ENCODE results near the gene C1orf216.
"Not testable (repeated sequence)": the region's sequence is repeated elsewhere in the genome, so short reads cannot be mapped to it uniquely, and the experiment has no call there.

Gene C1orf216, protein sequence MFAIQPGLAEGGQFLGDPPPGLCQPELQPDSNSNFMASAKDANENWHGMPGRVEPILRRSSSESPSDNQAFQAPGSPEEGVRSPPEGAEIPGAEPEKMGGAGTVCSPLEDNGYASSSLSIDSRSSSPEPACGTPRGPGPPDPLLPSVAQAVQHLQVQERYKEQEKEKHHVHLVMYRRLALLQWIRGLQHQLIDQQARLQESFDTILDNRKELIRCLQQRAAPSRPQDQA

GRCh38 chr1:35718492-35719336 lies at the start of gene C1orf216:
Gene C1orf216, minus strand, starts transcription at chr1:35718884. Its CDS starts 2,563 bp downstream, at chr1:35716321.
- peak; percentile 89 for DNase-seq

GRCh38 chr1:35764283-35764682 lies 45.6 kb upstream of the C1orf216 start:
- DNase-seq, result no peak

DNA sequence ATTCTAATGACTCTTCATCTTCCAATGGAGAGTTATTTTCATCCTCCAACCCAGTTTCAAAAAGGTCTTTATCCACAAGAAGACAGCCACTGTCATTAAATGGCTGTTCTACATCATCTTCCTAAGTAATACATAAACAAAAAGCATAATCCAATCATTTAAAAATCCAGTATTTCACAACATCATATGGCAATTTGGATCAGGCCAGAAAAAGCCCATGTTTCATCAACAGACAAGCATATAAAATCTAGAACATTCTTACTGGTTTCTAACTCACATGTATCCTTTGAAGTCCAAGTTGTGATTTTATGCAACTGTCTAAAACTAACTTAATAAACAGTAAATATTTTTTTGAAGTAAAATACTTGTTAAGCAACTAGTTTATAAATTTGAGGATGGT lies 44.5 kb upstream of the C1orf216 start:
- no peak for DNase-seq

GRCh38 chr1:35762141-35762540 lies 43.5 kb upstream of the C1orf216 start:
- no peak for DNase-seq

DNA sequence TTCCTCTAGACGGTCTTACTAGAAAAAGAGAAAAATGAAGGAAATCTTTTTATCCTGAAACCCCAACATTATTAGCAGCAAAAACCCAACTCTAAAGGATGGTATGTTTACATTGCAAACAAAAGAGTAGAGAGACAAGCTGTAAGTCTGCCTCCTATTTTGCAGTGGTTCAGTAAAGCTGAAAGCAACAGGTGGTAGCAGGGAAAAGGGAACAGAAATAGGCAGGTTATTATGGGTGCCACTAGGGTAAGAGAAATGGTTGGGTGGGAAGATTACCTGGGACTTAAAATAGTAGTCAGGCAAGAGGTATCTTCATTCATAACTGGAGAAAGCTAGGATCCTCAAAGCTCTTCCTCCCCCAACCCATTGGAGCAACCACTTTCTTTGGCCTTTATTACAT lies 37.4 kb upstream of the C1orf216 start:
- DNase-seq, result no peak

DNA sequence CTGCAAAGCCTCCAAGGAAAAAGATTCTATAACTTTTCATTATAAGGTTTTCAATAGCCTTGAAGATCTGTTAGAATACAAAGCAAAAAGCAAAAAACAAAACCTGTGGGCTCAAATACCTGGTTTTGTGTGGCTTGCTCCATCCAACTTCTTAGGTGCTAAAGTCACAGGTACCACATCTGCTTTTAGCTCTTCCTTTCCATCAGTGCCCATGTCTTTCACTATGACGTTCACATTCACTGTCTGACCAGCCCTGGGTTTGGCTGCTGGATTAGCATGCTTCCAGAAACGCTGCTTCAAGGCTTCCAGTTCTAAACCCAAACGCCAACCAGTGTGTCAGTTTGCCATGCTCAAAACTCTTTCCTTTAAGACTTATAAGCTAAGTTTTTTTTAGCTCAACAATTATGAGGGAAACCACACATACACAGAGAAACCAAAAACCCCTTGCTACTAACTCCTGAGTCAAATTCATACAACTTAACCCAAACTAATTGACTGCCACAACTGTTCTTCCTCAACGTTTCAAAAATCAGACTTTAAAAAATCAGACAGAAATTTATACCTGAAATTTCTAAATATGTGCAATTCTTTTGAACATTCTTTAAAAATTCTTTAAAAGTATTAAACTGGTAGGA lies 35.1 kb upstream of the C1orf216 start:
- no peak for DNase-seq

GRCh38 chr1:35748326-35748725 lies 29.6 kb upstream of the C1orf216 start:
- no peak for DNase-seq

- no peak for DNase-seq
Observed at GRCh38 chr1:35745124-35745730, 26.5 kb upstream of the C1orf216 start.

DNA sequence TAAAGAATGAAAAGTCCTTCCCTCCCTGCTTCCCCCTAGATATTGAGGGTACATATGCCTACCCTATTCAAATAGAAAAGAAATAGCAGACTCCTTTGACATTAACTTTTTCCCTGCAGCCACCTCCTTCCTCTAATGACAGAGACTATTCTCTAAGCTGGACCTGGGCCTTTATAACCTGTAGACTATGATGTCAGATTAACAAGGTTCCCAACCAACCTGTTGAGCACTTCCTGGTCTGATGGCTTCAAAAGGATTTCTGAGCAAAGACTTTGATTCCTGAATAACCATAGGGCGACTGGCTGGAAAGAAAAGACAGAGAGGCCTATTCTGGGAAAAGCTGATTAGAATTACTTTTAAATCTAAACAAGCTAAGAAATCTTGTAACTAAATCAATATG lies 18.4 kb upstream of the C1orf216 start:
- no peak for DNase-seq

DNA sequence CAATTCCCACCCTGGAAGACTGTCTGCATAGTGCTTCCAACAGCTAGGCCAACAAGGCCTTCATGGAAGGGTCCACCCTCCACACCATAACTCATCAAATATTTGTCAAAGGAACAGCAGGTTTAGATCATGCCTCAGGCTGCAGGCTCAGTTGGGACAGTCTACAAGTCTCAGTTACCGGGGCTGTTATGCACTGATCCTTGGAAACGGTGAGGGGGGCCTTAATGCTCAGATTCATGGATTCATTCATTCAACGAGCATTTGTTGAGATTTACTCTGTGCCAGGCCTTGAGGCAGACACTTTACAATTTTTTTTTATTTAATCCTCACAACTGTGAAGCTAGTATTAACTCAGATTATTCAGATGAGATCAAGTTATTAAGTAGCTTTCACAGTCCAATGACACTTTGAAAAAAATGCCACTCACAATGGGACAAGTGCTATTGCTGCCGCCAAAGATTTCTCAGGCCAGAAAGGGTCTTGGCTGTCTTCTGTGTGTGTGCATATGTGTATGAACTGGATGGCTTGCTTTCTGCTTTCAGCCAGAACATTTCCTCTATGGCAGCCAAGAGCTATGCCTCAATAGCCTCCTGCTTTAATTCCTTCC lies 8.9 kb upstream of the C1orf216 start:
- no peak for DNase-seq

GRCh38 chr1:35726450-35727433 lies 8.1 kb upstream of the C1orf216 start:
- peak; percentile 65 for DNase-seq

- DNase-seq, result no peak
Observed at GRCh38 chr1:35725596-35725995, 6.9 kb upstream of the C1orf216 start.

GRCh38 chr1:35717911-35718476 lies 690 bp downstream of the C1orf216 start:
- peak; percentile 71 for DNase-seq

- peak; percentile 94 for DNase-seq
Observed at GRCh38 chr1:35715568-35716002, 3.1 kb downstream of the C1orf216 start.

DNA sequence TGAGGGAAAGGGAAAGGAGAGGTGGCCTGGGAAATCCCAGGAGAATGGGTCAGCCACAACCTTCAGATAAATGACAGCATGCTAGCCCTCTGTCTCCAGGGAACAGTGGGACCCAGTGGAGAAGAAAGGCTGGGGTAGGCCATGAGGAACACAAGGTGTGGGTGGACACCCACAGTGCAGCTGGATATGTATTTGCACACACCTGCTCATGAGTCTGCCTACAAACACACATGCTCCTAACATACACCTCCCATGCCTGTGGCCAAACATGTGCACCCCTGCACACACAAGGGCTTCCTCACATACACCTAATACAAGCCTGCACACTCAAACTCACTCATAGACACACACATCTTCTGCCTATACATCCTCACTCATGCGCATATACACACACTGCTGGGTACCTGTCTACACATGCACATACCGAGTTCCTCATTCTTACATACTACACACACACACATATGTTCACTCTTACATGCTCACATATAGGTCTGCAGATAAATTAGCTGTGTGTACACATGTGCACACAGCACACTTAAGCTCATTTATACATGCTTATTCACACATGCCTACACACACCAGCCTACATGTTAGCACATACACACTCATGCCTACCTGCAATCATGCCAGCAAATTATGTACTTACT lies 3.6 kb downstream of the C1orf216 start:
- DNase-seq, result no peak

DNA sequence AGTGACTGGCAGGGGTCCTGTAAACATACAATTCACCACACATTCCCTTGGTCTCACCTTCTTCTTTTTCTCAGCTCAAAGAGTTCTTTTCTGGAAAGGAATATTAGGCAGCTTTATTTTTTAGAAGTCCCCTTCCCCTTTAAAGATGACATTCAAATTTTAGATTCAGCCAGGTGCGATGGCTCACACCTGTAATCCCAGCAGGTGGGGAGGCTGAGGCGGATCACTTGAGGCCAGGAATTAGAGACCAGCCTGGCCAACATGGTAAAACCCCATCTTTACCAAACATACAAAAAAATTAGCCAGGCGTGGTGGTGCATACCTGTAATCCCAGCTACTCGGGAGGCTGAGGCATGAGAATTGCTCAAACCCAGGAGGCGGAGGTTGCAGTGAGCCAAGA lies 7.6 kb downstream of the C1orf216 start:
- DNase-seq, result not testable (repeated sequence)

DNA sequence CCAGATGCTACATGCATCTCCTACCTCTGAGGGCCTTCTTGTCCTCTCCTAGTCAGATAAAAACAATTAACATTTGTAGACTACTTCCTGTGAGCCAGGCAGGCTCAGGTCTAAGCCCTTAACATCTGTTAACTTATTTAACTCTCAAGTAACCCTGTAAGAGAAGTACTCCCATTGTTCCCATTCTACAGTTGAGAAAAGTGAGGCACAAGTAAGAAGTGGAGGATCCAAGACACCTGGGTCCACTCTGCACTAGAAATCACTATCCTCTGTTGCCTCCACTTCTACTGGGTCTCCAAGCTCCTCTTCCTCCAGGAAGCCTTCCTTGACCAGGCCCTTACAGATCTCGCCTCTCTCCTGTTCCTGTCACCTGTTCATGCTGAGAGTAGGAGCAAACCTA lies 9.7 kb downstream of the C1orf216 start:
- DNase-seq, result no peak

GRCh38 chr1:35708441-35708921 lies 10.2 kb downstream of the C1orf216 start:
- peak; percentile 94 for DNase-seq

GRCh38 chr1:35707601-35708440 lies 10.9 kb downstream of the C1orf216 start:
- DNase-seq, result peak; percentile 97

Measured in NCI-H510A (cell line).